GM23248 (cell line): ENCODE measurements around the gene GRIK3.

ENCODE experiments used
- EZH2 ChIP-seq: fragments of 200-600 bp; sonication (generic); IDR thresholded peaks from 2 replicates; pipeline ENCODE4 v1.6.1; 2018; ENCODE audit warnings: antibody characterized with exemption, mild to moderate bottlenecking; ENCODE audit not compliant: insufficient read depth, poor library complexity, severe bottlenecking
- EZH2phosphoT487 ChIP-seq: fragments of 200-600 bp; sonication (generic); IDR thresholded peaks from 2 replicates; pipeline ENCODE4 v1.6.1; 2018; ENCODE audit warnings: antibody characterized with exemption, moderate library complexity, mild to moderate bottlenecking, low read depth; ENCODE audit not compliant: insufficient read depth

- TF ChIP-seq EZH2phosphoT487 = no peak
- no peak for TF ChIP-seq EZH2
Observed at GRCh38 chr1:36984675-36985074, 49.6 kb downstream of the GRIK3 start.
